Neuronal stem cell (in vitro differentiated cells): ENCODE data around the gene TMEM63C.

Experiments
- DNase-seq: peaks from one replicate; pipeline ENCODE4 v3.0.0-alpha.2; 2013; ENCODE audit warnings: low spot score
- H2AFZ ChIP-seq: one replicate; pipeline ENCODE4 v1.6.1; 2013; ENCODE audit warnings: mild to moderate bottlenecking, low read length, inconsistent platforms
- H2AK5ac ChIP-seq: 2 replicates; pipeline ENCODE4 v1.6.1; 2013; ENCODE audit warnings: low read depth, mild to moderate bottlenecking, inconsistent platforms, low read length, moderate library complexity, mixed read lengths
- H2BK120ac ChIP-seq: 2 replicates; pipeline ENCODE4 v1.6.1; 2013; ENCODE audit warnings: low read depth, mild to moderate bottlenecking, inconsistent platforms, low read length, moderate library complexity, mixed read lengths
- H2BK12ac ChIP-seq: one replicate; pipeline ENCODE4 v1.6.1; 2013; ENCODE audit warnings: low read length, inconsistent platforms
- H2BK15ac ChIP-seq: 2 replicates; pipeline ENCODE4 v1.6.1; 2013; ENCODE audit warnings: mild to moderate bottlenecking, low read length, inconsistent platforms, mixed read lengths
- H2BK5ac ChIP-seq: one replicate; pipeline ENCODE4 v1.6.1; 2013; ENCODE audit warnings: inconsistent platforms, mild to moderate bottlenecking, low read length, moderate library complexity
- H3K14ac ChIP-seq: one replicate; pipeline ENCODE4 v1.6.1; 2013; ENCODE audit warnings: low read length, inconsistent platforms
- H3K18ac ChIP-seq: 2 replicates; pipeline ENCODE4 v1.6.1; 2013; ENCODE audit warnings: low read length, inconsistent platforms
- H3K23ac ChIP-seq: 2 replicates; pipeline ENCODE4 v1.6.1; 2013; ENCODE audit warnings: low read depth, mild to moderate bottlenecking, mixed read lengths, low read length, inconsistent platforms; ENCODE audit not compliant: poor library complexity
- H3K27ac ChIP-seq: replicated peaks from 3 replicates; pipeline ENCODE4 v1.5.1; 2013; ENCODE audit warnings: low read length, inconsistent platforms
- H3K27me3 ChIP-seq, 3 experiments: 2 replicates each; pipeline ENCODE4 v1.6.1; 2013; ENCODE audit warnings: low read length in 3 of 3, mild to moderate bottlenecking in 2 of 3, inconsistent platforms in 1 of 3, low read depth in 1 of 3, mixed read lengths in 1 of 3, moderate library complexity in 1 of 3; ENCODE audit not compliant: control insufficient read depth in 3 of 3, insufficient read depth in 3 of 3
- H3K36me3 ChIP-seq, 2 donors: replicated peaks in 1 of 2; 2 replicates each; pipeline ENCODE4 v1.6.1; 2013; ENCODE audit warnings: low read length in 2 of 2; ENCODE audit not compliant: control insufficient read depth in 2 of 2, insufficient read depth in 2 of 2
- H3K4ac ChIP-seq: 2 replicates; pipeline ENCODE4 v1.6.1; 2013; ENCODE audit warnings: inconsistent platforms, mild to moderate bottlenecking, low read length, moderate library complexity
- H3K4me1 ChIP-seq, 2 donors: 1 replicate in 1 of 2; 2 replicates in 1 of 2; pipeline ENCODE4 v1.6.1; 2013; ENCODE audit warnings: low read length in 2 of 2, low read depth in 1 of 2; ENCODE audit not compliant: control insufficient read depth in 2 of 2, insufficient read depth in 1 of 2
- H3K4me2 ChIP-seq: one replicate; pipeline ENCODE4 v1.6.1; 2013; ENCODE audit warnings: mild to moderate bottlenecking, low read length, inconsistent platforms; ENCODE audit not compliant: insufficient read depth, poor library complexity, severe bottlenecking
- H3K4me3 ChIP-seq, 2 donors: 2 replicates each; pipeline ENCODE4 v1.5.1; 2013; ENCODE audit warnings: low read length in 2 of 2, mild to moderate bottlenecking in 2 of 2, inconsistent platforms in 1 of 2, moderate library complexity in 1 of 2
- H3K79me1 ChIP-seq: one replicate; pipeline ENCODE4 v1.6.1; 2013; ENCODE audit warnings: low read depth, mild to moderate bottlenecking, inconsistent platforms, low read length, moderate library complexity
- H3K9ac ChIP-seq: one replicate; pipeline ENCODE4 v1.6.1; 2013; ENCODE audit warnings: mild to moderate bottlenecking, low read depth, low read length, inconsistent platforms; ENCODE audit not compliant: poor library complexity
- H3K9me3 ChIP-seq, 2 donors: replicated peaks in 1 of 2; 2 replicates each; pipeline versions ENCODE3 to v1.6.1; 2013; ENCODE audit warnings: low read length in 2 of 2, mild to moderate bottlenecking in 2 of 2, inconsistent platforms in 1 of 2, low read depth in 1 of 2, mixed read lengths in 1 of 2, moderate library complexity in 1 of 2; ENCODE audit not compliant: control insufficient read depth in 2 of 2, insufficient read depth in 1 of 2
- H4K8ac ChIP-seq: one replicate; pipeline ENCODE4 v1.6.1; 2013; ENCODE audit warnings: low read depth, mild to moderate bottlenecking, inconsistent platforms, low read length, moderate library complexity
- H4K91ac ChIP-seq: one replicate; pipeline ENCODE4 v1.6.1; 2013; ENCODE audit warnings: low read length, low read depth, mild to moderate bottlenecking, inconsistent platforms; ENCODE audit not compliant: poor library complexity
- WGBS, 2 donors: extraction: QIAGEN DNeasy Blood & Tissue Kit; methylation state at CpG; one replicate each; pipeline ENCODE4 v1.1.7; 2013; ENCODE audit warnings: missing lambda C conversion rate in 2 of 2, mixed read lengths in 1 of 2; ENCODE audit not compliant: insufficient read length in 2 of 2, insufficient replicate concordance in 1 of 2; ENCODE audit errors: extremely low coverage in 2 of 2; 5-methylcytosine and 5-hydroxymethylcytosine counted together

The TMEM63C gene

GRCh38 chr14:77178656-77179055 lies 2.9 kb upstream of the TMEM63C start:
- H3K36me3 ChIP-seq = no peaks in the 10 kb centered on the region
- H3K4ac ChIP-seq = no peak overlapping the region
- H3K14ac ChIP-seq = no peak overlapping the region
- H2BK12ac ChIP-seq = no peak overlapping the region
- H4K91ac ChIP-seq = no peak overlapping the region
- peaks cover 0 to 24% (median 0%) of the 10 kb centered on the region in 3 experiments for H3K27me3 ChIP-seq
- H3K4me1 ChIP-seq = peaks cover 4 to 9% of the 10 kb centered on the region in 2 donors
- H3K79me1 ChIP-seq = no peaks in the 10 kb centered on the region
- H3K9me3 ChIP-seq = no peaks in the 10 kb centered on the region
- H2AK5ac ChIP-seq = no peak overlapping the region
- H3K23ac ChIP-seq = no peak overlapping the region
- H3K27ac ChIP-seq = no peak overlapping the region
- H3K4me3 ChIP-seq = no peak overlapping the region
- no peak overlapping the region for H2BK15ac ChIP-seq
- no peak overlapping the region for H3K18ac ChIP-seq
- no peak overlapping the region for H2BK5ac ChIP-seq
- no CpG with 5 or more reads among the region's 3 CpGs for WGBS, 2 donors
- H4K8ac ChIP-seq = no peak overlapping the region
- H2BK120ac ChIP-seq = no peak overlapping the region
- H2AFZ ChIP-seq = no peak overlapping the region
- H3K4me2 ChIP-seq = no peak overlapping the region
- no peak for DNase-seq
- H3K9ac ChIP-seq = no peak overlapping the region

GRCh38 chr14:77180726-77181602 lies 634 bp upstream of the TMEM63C start:
- no peak overlapping the region for H2BK5ac ChIP-seq
- no peak overlapping the region for H3K4me3 ChIP-seq
- peak overlapping the region; percentile 67 for H2BK12ac ChIP-seq
- peak overlapping the region; percentile 93 for H3K4me2 ChIP-seq
- H3K9me3 ChIP-seq = no peaks in the 10 kb centered on the region
- no peak for DNase-seq
- no peak overlapping the region for H4K91ac ChIP-seq
- H3K36me3 ChIP-seq = no peaks in the 10 kb centered on the region
- no peak overlapping the region for H3K4ac ChIP-seq
- no peak overlapping the region for H3K9ac ChIP-seq
- H3K23ac ChIP-seq = no peak overlapping the region
- no peak overlapping the region for H3K27ac ChIP-seq
- peaks cover 4 to 9% of the 10 kb centered on the region in 2 donors for H3K4me1 ChIP-seq
- H2AFZ ChIP-seq = peak overlapping the region; percentile 93
- H2BK120ac ChIP-seq = no peak overlapping the region
- WGBS, 2 donors = no CpG with 5 or more reads among the region's 12 CpGs
- H3K18ac ChIP-seq = peak overlapping the region; percentile 60
- peaks cover 0 to 34% (median 0%) of the 10 kb centered on the region in 3 experiments for H3K27me3 ChIP-seq
- peak overlapping the region; percentile 25 for H2BK15ac ChIP-seq
- H3K14ac ChIP-seq = no peak overlapping the region
- H4K8ac ChIP-seq = no peak overlapping the region
- H2AK5ac ChIP-seq = peak overlapping the region; percentile 76
- H3K79me1 ChIP-seq = no peaks in the 10 kb centered on the region

GRCh38 chr14:77183896-77184295 lies 2.3 kb downstream of the TMEM63C start:
- Histone ChIP-seq H3K4me3 (no peak overlapping the region), H2BK120ac (no peak overlapping the region)

DNA sequence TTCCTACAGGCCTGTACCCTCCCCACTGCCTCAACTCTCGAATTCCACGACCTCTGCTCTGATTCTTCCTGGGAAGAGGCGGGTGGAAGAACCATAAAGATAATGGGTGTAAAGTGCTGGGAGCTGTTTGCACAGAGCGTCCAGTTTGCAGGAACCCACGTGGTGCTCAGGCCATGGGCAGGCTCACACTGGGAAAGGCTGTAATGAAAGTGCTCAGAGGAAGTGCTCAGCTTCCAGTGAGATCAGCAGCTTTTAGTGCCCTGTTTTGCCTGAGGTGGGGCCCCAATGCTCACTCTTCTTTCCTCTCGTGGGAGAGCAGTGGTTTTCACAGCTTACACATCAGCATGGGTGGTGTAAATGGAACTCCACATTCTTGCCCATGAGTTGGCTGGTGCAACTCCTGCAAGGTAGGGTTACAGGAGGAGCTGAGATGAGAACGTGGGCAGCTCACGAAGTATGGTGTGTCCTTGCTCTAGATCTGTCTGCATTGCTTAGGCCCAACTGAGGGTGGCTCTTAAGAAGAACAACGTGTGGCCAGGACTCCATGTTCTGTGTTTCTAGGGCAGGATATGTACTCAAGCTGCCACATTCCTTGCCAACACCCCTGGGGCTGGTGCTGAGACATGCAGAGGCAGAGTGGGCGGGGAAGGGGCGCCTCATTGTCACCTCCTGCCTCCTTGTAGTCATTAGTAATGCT lies 2.9 kb downstream of the TMEM63C start:
- Histone ChIP-seq H2BK12ac (no peak overlapping the region), H2BK120ac (no peak overlapping the region), H3K4me3 (no peak overlapping the region), H3K9ac (no peak overlapping the region), H3K4ac (no peak overlapping the region), H3K79me1 (no peaks in the 10 kb centered on the region), H3K18ac (no peak overlapping the region), H2BK15ac (peak overlapping the region; percentile 96), H3K4me1 (peaks cover 4 to 21% of the 10 kb centered on the region in 2 donors), H2AK5ac (no peak overlapping the region), H4K8ac (no peak overlapping the region), H3K27me3 (peaks cover 0 to 27% (median 0%) of the 10 kb centered on the region in 3 experiments), H3K14ac (no peak overlapping the region), H4K91ac (no peak overlapping the region), H3K4me2 (no peak overlapping the region), H2AFZ (no peak overlapping the region), H3K23ac (no peak overlapping the region), H3K9me3 (no peaks in the 10 kb centered on the region), H2BK5ac (no peak overlapping the region), H3K27ac (no peak overlapping the region), H3K36me3 (no peaks in the 10 kb centered on the region)
- DNase-seq = no peak
- WGBS, 2 donors = no CpG with 5 or more reads among the region's 11 CpGs

More at GRCh38 chr14:77183896-77184295, 2.3 kb downstream of the TMEM63C start:
- Histone ChIP-seq H3K4me2 (no peak overlapping the region), H3K14ac (no peak overlapping the region), H3K27me3 (peaks cover 0 to 23% (median 0%) of the 10 kb centered on the region in 3 experiments), H3K18ac (no peak overlapping the region), H2BK5ac (no peak overlapping the region), H3K4ac (no peak overlapping the region), H3K36me3 (no peaks in the 10 kb centered on the region), H2BK12ac (no peak overlapping the region), H3K4me1 (peaks cover 4 to 21% of the 10 kb centered on the region in 2 donors), H2BK15ac (no peak overlapping the region), H3K9ac (no peak overlapping the region), H2AK5ac (no peak overlapping the region), H3K9me3 (no peaks in the 10 kb centered on the region), H3K23ac (no peak overlapping the region), H3K27ac (no peak overlapping the region), H4K91ac (no peak overlapping the region), H2AFZ (no peak overlapping the region), H3K79me1 (no peaks in the 10 kb centered on the region), H4K8ac (no peak overlapping the region)
- WGBS, 2 donors = no CpG with 5 or more reads among the region's 5 CpGs
- DNase-seq = no peak
